ENCODE results near the gene UBC. TPM values are rescaled to one million over a fixed set of nuclear protein-coding genes. Genes with fewer than 3 reads are reported as not detected.
A peak's percentile ranks its signal among the peaks of the same experiment; 100 is the strongest.

The UBC gene
- total and polyA plus RNA-seq, 9 of the 15 experiments (the other 6 are each of a cell fraction or from before 2014, with no cell fraction given), result 533 to 1,153 (median 813) TPM

DNA sequence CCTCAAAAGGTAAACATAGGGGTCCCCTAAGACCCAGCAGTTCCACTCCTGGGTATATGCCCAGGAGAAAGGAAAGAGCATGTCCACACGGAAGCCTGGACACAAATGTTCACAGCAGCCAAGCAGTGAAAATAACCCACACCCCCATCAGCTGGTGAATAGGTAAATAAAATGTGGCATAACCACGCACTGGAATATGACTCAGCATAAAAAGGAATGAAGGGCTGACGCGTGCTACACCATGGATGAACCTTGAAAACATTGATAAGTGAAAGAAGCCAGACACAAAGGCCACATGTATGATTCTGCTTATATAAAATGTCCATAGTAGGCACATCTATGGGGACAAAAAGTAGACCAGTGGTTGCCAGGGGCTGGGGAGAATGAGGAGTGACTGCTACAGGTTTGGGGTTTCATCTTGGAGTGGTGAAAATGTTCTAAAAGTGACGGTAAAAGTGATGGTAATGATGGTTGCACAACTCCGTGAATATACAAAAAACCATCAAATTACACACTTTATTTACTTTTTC, 47.0 kb downstream of the UBC start (continued):
- TF ChIP-seq BDP1 (IDR thresholded peaks at IDR 0.05; ENCODE audit: insufficient read depth, insufficient read length) (no peak), XRCC4 (IDR thresholded peaks at IDR 0.05; ENCODE audit: extremely low read depth, insufficient read depth, insufficient read length) (no peak), CSDE1 (IDR thresholded peaks at IDR 0.05) (peak in 1 of 2 experiments; percentile 46; a peak in 1 of 4 replicates), CHCHD3 (CRISPR knock-in tag; IDR thresholded peaks at IDR 0.05) (no peak), KHSRP (IDR thresholded peaks at IDR 0.05) (no peak), ZNF217 (CRISPR knock-in tag; IDR thresholded peaks at IDR 0.05) (no peak), PTTG1 (tag; IDR thresholded peaks at IDR 0.05; ENCODE audit: low read depth) (peak; percentile 52; the same call in 1 of the 2 replicates), ARHGAP35 (IDR thresholded peaks at IDR 0.05; ENCODE audit: partially characterized antibody) (no peak), ZNF77 (CRISPR knock-in tag; IDR thresholded peaks at IDR 0.05) (no peak), ZNF316 (IDR thresholded peaks at IDR 0.05) (peak; percentile 100), PCBP1 (IDR thresholded peaks at IDR 0.05; ENCODE audit: low read depth, low read length, poor library complexity, severe bottlenecking) (no peak), RBM39 (optimal IDR thresholded peaks at IDR 0.05; ENCODE audit: low read depth, low read length) (no peak), RFX1 (IDR thresholded peaks at IDR 0.05) (no peak), ZNF707 (CRISPR knock-in tag; conservative IDR thresholded peaks at IDR 0.05) (no peak), HNRNPL (IDR thresholded peaks at IDR 0.05; ENCODE audit: low read depth, low read length) (no peak), ZNF184 (CRISPR knock-in tag; IDR thresholded peaks at IDR 0.05) (no peak), ZNF384 (IDR thresholded peaks at IDR 0.05; ENCODE audit: low read depth, low read length) (no peak), SETDB1 (IDR thresholded peaks at IDR 0.05; ENCODE audit: low read length) (no peak), HDAC2 (IDR thresholded peaks at IDR 0.05) (0 out of 2 replicates have a peak, but pooled peaks have one; percentile 30), ZNF764 (CRISPR knock-in tag; IDR thresholded peaks at IDR 0.05; ENCODE audit: low read depth) (no peak), GATAD2B (IDR thresholded peaks at IDR 0.05; ENCODE audit: borderline replicate concordance) (peak; percentile 70; the same call in 1 of the 2 replicates), ZNF699 (CRISPR knock-in tag; IDR thresholded peaks at IDR 0.05; ENCODE audit: insufficient replicate concordance) (no peak)
- TF ChIP-seq, protein P1, sequence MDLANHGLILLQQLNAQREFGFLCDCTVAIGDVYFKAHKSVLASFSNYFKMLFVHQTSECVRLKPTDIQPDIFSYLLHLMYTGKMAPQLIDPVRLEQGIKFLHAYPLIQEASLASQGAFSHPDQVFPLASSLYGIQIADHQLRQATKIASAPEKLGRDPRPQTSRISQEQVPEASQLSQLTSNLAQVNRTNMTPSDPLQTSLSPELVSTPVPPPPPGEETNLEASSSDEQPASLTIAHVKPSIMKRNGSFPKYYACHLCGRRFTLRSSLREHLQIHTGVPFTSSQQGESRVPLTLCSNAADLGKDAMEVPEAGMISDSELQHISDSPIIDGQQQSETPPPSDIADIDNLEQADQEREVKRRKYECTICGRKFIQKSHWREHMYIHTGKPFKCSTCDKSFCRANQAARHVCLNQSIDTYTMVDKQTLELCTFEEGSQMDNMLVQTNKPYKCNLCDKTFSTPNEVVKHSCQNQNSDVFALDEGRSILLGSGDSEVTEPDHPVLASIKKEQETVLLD (IDR thresholded peaks at IDR 0.05), result peak; percentile 29; the same call in 1 of the 2 replicates
- TF ChIP-seq, protein P2, sequence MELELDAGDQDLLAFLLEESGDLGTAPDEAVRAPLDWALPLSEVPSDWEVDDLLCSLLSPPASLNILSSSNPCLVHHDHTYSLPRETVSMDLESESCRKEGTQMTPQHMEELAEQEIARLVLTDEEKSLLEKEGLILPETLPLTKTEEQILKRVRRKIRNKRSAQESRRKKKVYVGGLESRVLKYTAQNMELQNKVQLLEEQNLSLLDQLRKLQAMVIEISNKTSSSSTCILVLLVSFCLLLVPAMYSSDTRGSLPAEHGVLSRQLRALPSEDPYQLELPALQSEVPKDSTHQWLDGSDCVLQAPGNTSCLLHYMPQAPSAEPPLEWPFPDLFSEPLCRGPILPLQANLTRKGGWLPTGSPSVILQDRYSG (tag; conservative IDR thresholded peaks at IDR 0.05; ENCODE audit: low read depth), result peak; percentile 91
- TF ChIP-seq, protein P3, sequence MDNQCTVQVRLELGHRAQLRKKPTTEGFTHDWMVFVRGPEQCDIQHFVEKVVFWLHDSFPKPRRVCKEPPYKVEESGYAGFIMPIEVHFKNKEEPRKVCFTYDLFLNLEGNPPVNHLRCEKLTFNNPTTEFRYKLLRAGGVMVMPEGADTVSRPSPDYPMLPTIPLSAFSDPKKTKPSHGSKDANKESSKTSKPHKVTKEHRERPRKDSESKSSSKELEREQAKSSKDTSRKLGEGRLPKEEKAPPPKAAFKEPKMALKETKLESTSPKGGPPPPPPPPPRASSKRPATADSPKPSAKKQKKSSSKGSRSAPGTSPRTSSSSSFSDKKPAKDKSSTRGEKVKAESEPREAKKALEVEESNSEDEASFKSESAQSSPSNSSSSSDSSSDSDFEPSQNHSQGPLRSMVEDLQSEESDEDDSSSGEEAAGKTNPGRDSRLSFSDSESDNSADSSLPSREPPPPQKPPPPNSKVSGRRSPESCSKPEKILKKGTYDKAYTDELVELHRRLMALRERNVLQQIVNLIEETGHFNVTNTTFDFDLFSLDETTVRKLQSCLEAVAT (IDR thresholded peaks at IDR 0.05), result 0 out of 4 replicates have a peak, but pooled peaks of 1 of the 2 experiments have one; percentile 26

All from K562 (cell line).